H9 (cell line): ENCODE measurements around the gene ADGRG4. TPM values are rescaled to one million over a fixed set of nuclear protein-coding genes. Genes with fewer than 3 reads are reported as not detected.

Source experiments
- DNase-seq: peaks from one replicate; pipeline ENCODE4 v3.0.0-alpha.2; 2017
- H2AFZ ChIP-seq: one replicate; pipeline ENCODE4 v1.6.1; 2013; ENCODE audit warnings: mild to moderate bottlenecking, low read length, control low read depth, moderate library complexity
- H2AK5ac ChIP-seq: 2 replicates; pipeline ENCODE4 v1.6.1; 2013; ENCODE audit warnings: low read length, control low read depth, mixed read lengths; ENCODE audit not compliant: insufficient read length
- H2BK120ac ChIP-seq: one replicate; pipeline ENCODE4 v1.6.1; 2013; ENCODE audit warnings: low read depth, mild to moderate bottlenecking, low read length, control low read depth, inconsistent platforms; ENCODE audit not compliant: poor library complexity, severe bottlenecking
- H2BK12ac ChIP-seq: 2 replicates; pipeline ENCODE4 v1.6.1; 2013; ENCODE audit warnings: low read length, control low read depth, mixed read lengths, low read depth; ENCODE audit not compliant: insufficient read length
- H2BK15ac ChIP-seq: 2 replicates; pipeline ENCODE4 v1.6.1; 2013; ENCODE audit warnings: low read depth, low read length, control low read depth
- H2BK20ac ChIP-seq: one replicate; pipeline ENCODE4 v1.6.1; 2013; ENCODE audit warnings: low read depth, mild to moderate bottlenecking, low read length, control low read depth, inconsistent platforms; ENCODE audit not compliant: poor library complexity, severe bottlenecking
- H2BK5ac ChIP-seq: 2 replicates; pipeline ENCODE4 v1.6.1; 2013; ENCODE audit warnings: low read length, control low read depth, mixed read lengths; ENCODE audit not compliant: insufficient read length
- H3K14ac ChIP-seq: 2 replicates; pipeline ENCODE4 v1.6.1; 2013; ENCODE audit warnings: low read length, control low read depth; ENCODE audit not compliant: insufficient read depth
- H3K18ac ChIP-seq: 2 replicates; pipeline ENCODE4 v1.6.1; 2013; ENCODE audit warnings: low read depth, mild to moderate bottlenecking, mixed read lengths, low read length, control low read depth; ENCODE audit not compliant: insufficient read length
- H3K23ac ChIP-seq: 2 replicates; pipeline ENCODE4 v1.6.1; 2013; ENCODE audit warnings: low read length, control low read depth, mixed read lengths, low read depth; ENCODE audit not compliant: insufficient read length
- H3K23me2 ChIP-seq: 2 replicates; pipeline ENCODE4 v1.6.1; 2013; ENCODE audit warnings: low read depth, mild to moderate bottlenecking, mixed read lengths, low read length, control low read depth; ENCODE audit not compliant: insufficient read length, poor library complexity, severe bottlenecking
- H3K27ac ChIP-seq: 2 replicates; pipeline ENCODE4 v1.5.1; 2013; ENCODE audit warnings: low read length, control low read depth, mixed read lengths, low read depth; ENCODE audit not compliant: insufficient read length
- H3K27me3 ChIP-seq: 2 replicates; pipeline ENCODE4 v1.6.1; 2013; ENCODE audit warnings: low read length, control low read depth, inconsistent platforms; ENCODE audit not compliant: insufficient read depth
- H3K4ac ChIP-seq: 2 replicates; pipeline ENCODE4 v1.6.1; 2013; ENCODE audit warnings: low read depth, mild to moderate bottlenecking, control low read depth, inconsistent platforms, low read length, moderate library complexity
- H3K4me1 ChIP-seq: 2 replicates; pipeline ENCODE4 v1.6.1; 2013; ENCODE audit warnings: low read length, control low read depth, inconsistent platforms; ENCODE audit not compliant: insufficient read depth
- H3K4me2 ChIP-seq: 2 replicates; pipeline ENCODE4 v1.6.1; 2013; ENCODE audit warnings: low read length, control low read depth, mixed read lengths; ENCODE audit not compliant: insufficient read length, insufficient read depth
- H3K56ac ChIP-seq: 2 replicates; pipeline ENCODE4 v1.6.1; 2013; ENCODE audit warnings: low read depth, mild to moderate bottlenecking, mixed read lengths, low read length, control low read depth; ENCODE audit not compliant: insufficient read length
- H3K79me1 ChIP-seq: 2 replicates; pipeline ENCODE4 v1.6.1; 2013; ENCODE audit warnings: low read depth, mild to moderate bottlenecking, moderate library complexity, low read length, control low read depth, inconsistent platforms; ENCODE audit not compliant: insufficient read depth, poor library complexity, severe bottlenecking
- H3K79me2 ChIP-seq: 2 replicates; pipeline ENCODE4 v1.6.1; 2013; ENCODE audit warnings: low read length, control low read depth, inconsistent platforms; ENCODE audit not compliant: insufficient read depth
- H3K9ac ChIP-seq: 2 replicates; pipeline ENCODE4 v1.6.1; 2013; ENCODE audit warnings: low read length, control low read depth, mixed read lengths; ENCODE audit not compliant: insufficient read length; ENCODE audit errors: extremely low read depth
- H3K9me3 ChIP-seq: one replicate; pipeline ENCODE4 v1.6.1; 2013; ENCODE audit warnings: low read depth, low read length, inconsistent platforms; ENCODE audit not compliant: control insufficient read depth
- H3T11ph ChIP-seq: one replicate; pipeline ENCODE4 v1.6.1; 2013; ENCODE audit warnings: mild to moderate bottlenecking, low read length, control low read depth, inconsistent platforms
- H4K20me1 ChIP-seq: one replicate; pipeline ENCODE4 v1.6.1; 2013; ENCODE audit not compliant: control insufficient read depth, insufficient read length, insufficient read depth
- H4K5ac ChIP-seq: 2 replicates; pipeline ENCODE4 v1.6.1; 2013; ENCODE audit warnings: low read depth, mild to moderate bottlenecking, mixed read lengths, low read length, control low read depth; ENCODE audit not compliant: insufficient read length
- H4K8ac ChIP-seq: replicated peaks from 2 replicates; pipeline ENCODE4 v1.6.1; 2013; ENCODE audit warnings: low read length, control low read depth, mixed read lengths, low read depth; ENCODE audit not compliant: insufficient read length
- H4K91ac ChIP-seq: 2 replicates; pipeline ENCODE4 v1.6.1; 2013; ENCODE audit warnings: low read depth, mild to moderate bottlenecking, moderate library complexity, mixed read lengths, low read length, control low read depth; ENCODE audit not compliant: insufficient read length
- H3K27ac Mint-ChIP-seq, 3 experiments: 2 replicates in 2 of 3; 3 replicates in 1 of 3; pipeline ENCODE4 v1.8.0; 2020 to 2021; ENCODE audit warnings: mixed read lengths in 3 of 3, mild to moderate bottlenecking in 1 of 3, moderate library complexity in 1 of 3
- H3K27me3 Mint-ChIP-seq: 2 replicates; pipeline ENCODE4 v1.8.0; 2021; ENCODE audit warnings: low read depth, mild to moderate bottlenecking, moderate library complexity, mixed read lengths
- H3K36me3 Mint-ChIP-seq, 3 experiments: 2 replicates in 2 of 3; 3 replicates in 1 of 3; pipeline ENCODE4 v1.8.0; 2020 to 2021; ENCODE audit warnings: low read depth in 3 of 3, mixed read lengths in 3 of 3; ENCODE audit not compliant: insufficient read depth in 1 of 3
- H3K4me1 Mint-ChIP-seq, 2 experiments: 2 replicates each; pipeline ENCODE4 v1.8.0; 2020; ENCODE audit warnings: mixed read lengths in 2 of 2
- H3K4me3 Mint-ChIP-seq, 2 experiments: 2 replicates in 1 of 2; 3 replicates in 1 of 2; pipeline ENCODE4 v1.8.0; 2020 to 2021; ENCODE audit warnings: mild to moderate bottlenecking in 2 of 2, mixed read lengths in 2 of 2, moderate library complexity in 1 of 2
- H3K9me3 Mint-ChIP-seq, 2 experiments: 2 replicates in 1 of 2; 3 replicates in 1 of 2; pipeline ENCODE4 v1.8.0; 2020; ENCODE audit warnings: mild to moderate bottlenecking in 2 of 2, mixed read lengths in 2 of 2, moderate library complexity in 1 of 2
- WGBS: extraction: QIAGEN DNeasy Blood & Tissue Kit; methylation state at CpG from one replicate; pipeline ENCODE4 v1.1.7; 2013; ENCODE audit warnings: missing lambda C conversion rate, low lambda C conversion rate, mixed read lengths; ENCODE audit not compliant: insufficient read length; ENCODE audit errors: extremely low coverage; 5-methylcytosine and 5-hydroxymethylcytosine counted together
- total RNA-seq: library from RNA; stranded (reverse); gene quantifications from 2 replicates; pipeline ENCODE4 v1.2.1, GENCODE V29; 2021
- TF ChIP-seq, protein P1 (sequence below): fragments of 200-600 bp; sonication (generic); conservative IDR thresholded peaks from 3 replicates; pipeline ENCODE4 v1.8.0; 2021; ENCODE audit warnings: antibody characterized with exemption, mild to moderate bottlenecking

Gene ADGRG4
- total RNA-seq, 1 experiment from 2014 or later, result not detected

DNA sequence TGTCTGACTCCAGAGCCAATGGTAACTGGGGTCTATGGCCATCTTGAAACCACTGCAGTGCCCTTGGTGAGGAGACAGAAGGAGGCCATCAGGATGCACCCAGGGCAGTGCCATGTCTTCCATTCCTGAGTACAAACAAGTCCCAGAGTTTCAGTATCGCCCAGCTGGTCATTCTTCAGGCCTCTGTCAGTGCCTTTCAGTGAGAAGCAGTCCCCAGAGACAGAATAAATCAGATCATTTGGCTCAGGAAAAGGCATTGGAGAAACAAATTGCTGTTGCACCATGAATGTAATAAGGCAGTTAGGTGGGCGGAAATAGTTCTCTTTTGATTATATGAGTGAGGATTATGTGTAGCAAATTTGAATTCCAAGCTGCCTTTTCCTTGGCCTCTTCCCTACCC is 21.3 kb downstream of the ADGRG4 start:
- DNase-seq, result no peak
- WGBS, result no CpG with 5 or more reads among the region's 2 CpGs

More for the DNA sequence above, 21.3 kb downstream of the ADGRG4 start:
- Mint-ChIP-seq H3K4me1 (no peaks in the 10 kb centered on the region), H3K36me3 (no peaks in the 10 kb centered on the region; a peak in 2 of 7 replicates), H3K9me3 (peaks cover 58 to 61% of the 10 kb centered on the region in 2 experiments), H3K4me3 (no peak overlapping the region), H3K27ac (no peak overlapping the region), H3K27me3 (peaks cover 2% of the 10 kb centered on the region; the same call in 1 of the 2 replicates)
- no peak overlapping the region for H3K14ac ChIP-seq
- no peak overlapping the region for H2BK20ac ChIP-seq
- H3K27ac ChIP-seq, result no peak overlapping the region
- H3K4ac ChIP-seq, result no peak overlapping the region
- H3T11ph ChIP-seq, result no peak overlapping the region
- H3K56ac ChIP-seq, result no peak overlapping the region
- no peak overlapping the region for H2BK12ac ChIP-seq
- H2BK15ac ChIP-seq, result no peak overlapping the region
- no peak overlapping the region for H3K18ac ChIP-seq
- no peak overlapping the region for H3K4me2 ChIP-seq
- no peaks in the 10 kb centered on the region for H4K20me1 ChIP-seq
- H3K79me2 ChIP-seq, result no peaks in the 10 kb centered on the region
- H2BK120ac ChIP-seq, result no peak overlapping the region
- H2BK5ac ChIP-seq, result no peak overlapping the region
- no peak overlapping the region for H3K9ac ChIP-seq
- no peaks in the 10 kb centered on the region for H3K23me2 ChIP-seq
- peaks cover 24% of the 10 kb centered on the region for H3K9me3 ChIP-seq
- H2AK5ac ChIP-seq, result no peak overlapping the region
- TF ChIP-seq, protein P1, sequence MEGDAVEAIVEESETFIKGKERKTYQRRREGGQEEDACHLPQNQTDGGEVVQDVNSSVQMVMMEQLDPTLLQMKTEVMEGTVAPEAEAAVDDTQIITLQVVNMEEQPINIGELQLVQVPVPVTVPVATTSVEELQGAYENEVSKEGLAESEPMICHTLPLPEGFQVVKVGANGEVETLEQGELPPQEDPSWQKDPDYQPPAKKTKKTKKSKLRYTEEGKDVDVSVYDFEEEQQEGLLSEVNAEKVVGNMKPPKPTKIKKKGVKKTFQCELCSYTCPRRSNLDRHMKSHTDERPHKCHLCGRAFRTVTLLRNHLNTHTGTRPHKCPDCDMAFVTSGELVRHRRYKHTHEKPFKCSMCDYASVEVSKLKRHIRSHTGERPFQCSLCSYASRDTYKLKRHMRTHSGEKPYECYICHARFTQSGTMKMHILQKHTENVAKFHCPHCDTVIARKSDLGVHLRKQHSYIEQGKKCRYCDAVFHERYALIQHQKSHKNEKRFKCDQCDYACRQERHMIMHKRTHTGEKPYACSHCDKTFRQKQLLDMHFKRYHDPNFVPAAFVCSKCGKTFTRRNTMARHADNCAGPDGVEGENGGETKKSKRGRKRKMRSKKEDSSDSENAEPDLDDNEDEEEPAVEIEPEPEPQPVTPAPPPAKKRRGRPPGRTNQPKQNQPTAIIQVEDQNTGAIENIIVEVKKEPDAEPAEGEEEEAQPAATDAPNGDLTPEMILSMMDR, result no peak
- H3K27me3 ChIP-seq, result no peaks in the 10 kb centered on the region
- H4K5ac ChIP-seq, result no peak overlapping the region
- H4K91ac ChIP-seq, result no peak overlapping the region
- no peaks in the 10 kb centered on the region for H3K79me1 ChIP-seq
- H3K23ac ChIP-seq, result no peak overlapping the region
- H3K4me1 ChIP-seq, result no peaks in the 10 kb centered on the region
- H2AFZ ChIP-seq, result no peak overlapping the region
- no peak overlapping the region for H4K8ac ChIP-seq
